ENCODE data around the gene BICRA. TPM values are rescaled to one million over a fixed set of nuclear protein-coding genes. Genes with fewer than 3 reads are reported as not detected.

Gene BICRA
- total and polyA plus RNA-seq, 9 of the 15 experiments (the other 6 are each of a cell fraction or from before 2014, with no cell fraction given) = 0.01 to 8.8 (median 1.2) TPM

DNA sequence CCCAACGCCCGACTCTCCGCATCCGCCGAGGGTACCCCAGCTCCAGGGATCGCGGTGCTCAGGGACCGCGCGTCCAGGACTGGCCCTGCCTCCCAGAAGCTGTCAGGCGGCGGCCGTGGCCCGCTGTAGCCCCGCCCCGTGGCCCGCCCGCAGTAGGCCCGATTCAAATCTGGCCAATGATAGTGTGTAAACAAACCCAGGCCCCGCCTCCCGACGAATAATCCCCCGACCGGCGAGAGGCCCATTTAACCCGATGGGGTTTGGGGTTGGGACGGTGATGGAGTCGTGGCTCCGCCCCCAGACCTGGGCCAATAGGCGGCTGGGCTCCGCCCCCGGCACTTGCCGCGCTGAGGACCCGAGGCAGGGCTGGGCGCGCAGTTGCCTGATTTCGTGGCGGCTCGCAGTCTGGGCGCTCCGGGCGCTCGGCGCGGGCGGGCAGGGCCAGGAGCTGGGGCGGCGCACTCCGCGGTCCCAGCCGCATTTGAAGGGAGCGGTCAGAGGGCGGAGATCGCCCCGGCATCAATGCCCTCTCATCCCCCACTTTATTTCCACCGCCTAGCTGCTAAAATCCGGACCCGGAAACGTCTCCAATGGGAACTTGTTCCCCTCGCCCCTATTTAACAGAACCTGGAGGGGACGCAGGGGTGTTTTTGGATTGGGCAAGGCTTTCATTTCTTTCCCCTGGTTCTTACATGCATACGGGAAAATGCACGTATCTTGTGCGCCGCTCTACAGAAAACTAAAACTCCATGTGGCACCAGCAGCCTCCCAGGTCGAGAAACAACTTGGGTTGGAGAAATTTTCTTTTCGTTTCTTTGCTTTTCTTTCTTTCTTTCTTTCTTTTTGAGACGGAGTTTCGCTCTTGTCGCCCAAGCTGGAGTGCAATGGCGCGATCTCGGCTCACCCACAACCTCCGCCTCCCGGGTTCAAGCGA is 8.4 kb upstream of the BICRA start (continued):
- TF ChIP-seq JUNB (CRISPR knock-in tag; conservative IDR thresholded peaks at IDR 0.05) (no peak), ELF1 (tag; IDR thresholded peaks at IDR 0.05) (no peak), TAL1 (IDR thresholded peaks at IDR 0.05) (no peak), EP300 (IDR thresholded peaks at IDR 0.05; ENCODE audit: low read length) (no peak; the same call in 1 of the 2 replicates), FUS (optimal IDR thresholded peaks at IDR 0.05; ENCODE audit: low read depth, low read length) (no peak), DACH1 (IDR thresholded peaks at IDR 0.05; ENCODE audit: partially characterized antibody) (no peak), ETV6 (IDR thresholded peaks at IDR 0.05; ENCODE audit: borderline replicate concordance in 1 of 2, low read depth in 2 of 2, low read length in 1 of 2) (no peak), ETV6 (CRISPR knock-in tag; IDR thresholded peaks at IDR 0.05; ENCODE audit: borderline replicate concordance) (no peak), MAFK (IDR thresholded peaks at IDR 0.05; ENCODE audit: low read length) (no peak), SMAD3 (CRISPR knock-in tag; conservative IDR thresholded peaks at IDR 0.05) (no peak), RBM25 (IDR thresholded peaks at IDR 0.05; ENCODE audit: low read depth, low read length, severe bottlenecking) (peak; percentile 70), ATF1 (CRISPR knock-in tag; IDR thresholded peaks at IDR 0.05) (no peak), ATF1 (tag; IDR thresholded peaks at IDR 0.05) (peak; percentile 81), POLR2G (IDR thresholded peaks at IDR 0.05; ENCODE audit: low read depth, low read length) (peak; percentile 100), NR3C1 (CRISPR knock-in tag; IDR thresholded peaks at IDR 0.05) (no peak), CREBBP (IDR thresholded peaks at IDR 0.05; ENCODE audit: low read depth, low read length) (no peak), BRD9 (IDR thresholded peaks at IDR 0.05; ENCODE audit: low read depth, partially characterized antibody) (no peak), CEBPG (CRISPR knock-in tag; IDR thresholded peaks at IDR 0.05) (no peak), CEBPG (tag; conservative IDR thresholded peaks at IDR 0.05 in 1 of 2, IDR thresholded peaks at IDR 0.05 in 1 of 2) (no peak), POLR2A (conservative IDR thresholded peaks at IDR 0.05) (peak; percentile 86), ZNF696 (CRISPR knock-in tag; conservative IDR thresholded peaks at IDR 0.05) (no peak), U2AF1 (optimal IDR thresholded peaks at IDR 0.05; ENCODE audit: low read depth, low read length) (peak; percentile 76), LARP7 (IDR thresholded peaks at IDR 0.05) (no peak)
- TF ChIP-seq, protein P1, sequence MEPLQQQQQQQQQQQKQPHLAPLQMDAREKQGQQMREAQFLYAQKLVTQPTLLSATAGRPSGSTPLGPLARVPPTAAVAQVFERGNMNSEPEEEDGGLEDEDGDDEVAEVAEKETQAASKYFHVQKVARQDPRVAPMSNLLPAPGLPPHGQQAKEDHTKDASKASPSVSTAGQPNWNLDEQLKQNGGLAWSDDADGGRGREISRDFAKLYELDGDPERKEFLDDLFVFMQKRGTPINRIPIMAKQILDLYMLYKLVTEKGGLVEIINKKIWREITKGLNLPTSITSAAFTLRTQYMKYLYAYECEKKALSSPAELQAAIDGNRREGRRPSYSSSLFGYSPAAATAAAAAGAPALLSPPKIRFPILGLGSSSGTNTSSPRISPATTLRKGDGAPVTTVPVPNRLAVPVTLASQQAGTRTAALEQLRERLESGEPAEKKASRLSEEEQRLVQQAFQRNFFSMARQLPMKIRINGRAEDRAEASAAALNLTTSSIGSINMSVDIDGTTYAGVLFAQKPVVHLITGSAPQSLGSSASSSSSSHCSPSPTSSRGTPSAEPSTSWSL (CRISPR knock-in tag; IDR thresholded peaks at IDR 0.05; ENCODE audit: borderline replicate concordance) = no peak
- TF ChIP-seq, protein P2, sequence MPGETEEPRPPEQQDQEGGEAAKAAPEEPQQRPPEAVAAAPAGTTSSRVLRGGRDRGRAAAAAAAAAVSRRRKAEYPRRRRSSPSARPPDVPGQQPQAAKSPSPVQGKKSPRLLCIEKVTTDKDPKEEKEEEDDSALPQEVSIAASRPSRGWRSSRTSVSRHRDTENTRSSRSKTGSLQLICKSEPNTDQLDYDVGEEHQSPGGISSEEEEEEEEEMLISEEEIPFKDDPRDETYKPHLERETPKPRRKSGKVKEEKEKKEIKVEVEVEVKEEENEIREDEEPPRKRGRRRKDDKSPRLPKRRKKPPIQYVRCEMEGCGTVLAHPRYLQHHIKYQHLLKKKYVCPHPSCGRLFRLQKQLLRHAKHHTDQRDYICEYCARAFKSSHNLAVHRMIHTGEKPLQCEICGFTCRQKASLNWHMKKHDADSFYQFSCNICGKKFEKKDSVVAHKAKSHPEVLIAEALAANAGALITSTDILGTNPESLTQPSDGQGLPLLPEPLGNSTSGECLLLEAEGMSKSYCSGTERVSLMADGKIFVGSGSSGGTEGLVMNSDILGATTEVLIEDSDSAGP (CRISPR knock-in tag; IDR thresholded peaks at IDR 0.05) = no peak
- TF ChIP-seq, protein P3, sequence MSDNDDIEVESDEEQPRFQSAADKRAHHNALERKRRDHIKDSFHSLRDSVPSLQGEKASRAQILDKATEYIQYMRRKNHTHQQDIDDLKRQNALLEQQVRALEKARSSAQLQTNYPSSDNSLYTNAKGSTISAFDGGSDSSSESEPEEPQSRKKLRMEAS (CRISPR knock-in tag; IDR thresholded peaks at IDR 0.05) = peak; percentile 69

Measured in K562 (cell line).